GM12874 (cell line): Measurements from ENCODE around the gene SLIT1.

ENCODE experiments used
- CTCF ChIP-seq: IDR thresholded peaks from 2 replicates; pipeline ENCODE4 v1.5.1; 2011; ENCODE audit warnings: low read depth, mild to moderate bottlenecking, control low read depth, low read length, moderate library complexity; ENCODE audit not compliant: insufficient read depth

The SLIT1 gene

GRCh38 chr10:97149079-97149531, 36.7 kb downstream of the SLIT1 start:
- TF ChIP-seq CTCF: no peak

DNA sequence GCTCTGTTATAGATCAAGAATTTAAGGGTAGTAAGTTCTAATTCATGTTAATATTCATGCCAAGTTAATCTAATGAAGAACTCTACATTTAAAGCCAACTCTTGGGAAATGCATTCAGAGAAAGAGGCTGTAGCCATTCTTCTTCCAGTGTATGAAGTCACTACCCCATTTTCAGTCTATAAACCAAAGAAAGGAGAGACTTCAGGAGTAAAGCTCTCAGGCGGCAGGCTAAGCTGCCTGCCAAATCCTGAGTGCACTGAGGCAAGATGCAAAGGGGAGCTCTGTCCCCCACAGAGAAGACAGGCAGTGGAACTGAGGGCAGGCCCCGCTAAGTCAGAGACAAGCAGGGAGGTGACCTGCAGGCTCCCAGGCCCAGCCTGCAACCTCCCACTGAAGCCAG, 41.5 kb downstream of the SLIT1 start:
- no peak for TF ChIP-seq CTCF

DNA sequence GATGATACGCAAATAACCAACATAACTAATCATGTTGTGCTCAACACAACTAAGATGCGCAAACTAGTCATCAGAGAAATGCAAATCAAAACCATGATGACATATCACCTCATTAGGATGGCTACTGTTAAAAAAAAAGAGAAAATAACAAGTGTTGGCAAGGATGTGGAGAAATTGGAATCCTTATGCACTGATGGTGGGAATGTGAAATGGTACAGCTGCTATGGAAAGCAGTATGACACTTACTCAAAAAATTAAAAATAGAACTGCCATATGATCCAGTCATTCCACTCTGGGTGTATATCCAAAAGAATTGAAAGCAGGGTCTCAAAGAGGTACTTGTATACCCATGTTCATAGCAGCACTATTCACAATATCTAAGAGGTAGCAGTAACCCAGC, 42.9 kb downstream of the SLIT1 start:
- no peak for TF ChIP-seq CTCF

GRCh38 chr10:97140902-97141745, 44.6 kb downstream of the SLIT1 start:
- no peak for TF ChIP-seq CTCF

- TF ChIP-seq CTCF: no peak
Observed at GRCh38 chr10:97140049-97140846, 45.5 kb downstream of the SLIT1 start.

- no peak for TF ChIP-seq CTCF
Observed at GRCh38 chr10:97139651-97140048, 46.1 kb downstream of the SLIT1 start.

- no peak for TF ChIP-seq CTCF
Observed at GRCh38 chr10:97138846-97139245, 46.9 kb downstream of the SLIT1 start.
